Tibial nerve (tissue), 3 donors: ENCODE results near the gene AUTS2.

ENCODE experiments used
- POLR2A ChIP-seq, 2 donors: fragments of 450-650 bp; IDR thresholded peaks; one replicate each; pipeline ENCODE4 v1.6.1; 2017; ENCODE audit warnings: antibody characterized with exemption in 2 of 2, mild to moderate bottlenecking in 2 of 2, moderate library complexity in 2 of 2
- TF ChIP-seq, protein P1 (sequence below), 5 experiments: fragments of 200-600 bp in 3 of 5; fragments of 450-650 bp in 2 of 5; sonication (generic) in 3 of 5; IDR thresholded peaks; one replicate each; pipeline ENCODE4 v1.5.1; 2016 to 2019; ENCODE audit warnings: antibody characterized with exemption in 5 of 5, mild to moderate bottlenecking in 3 of 5, moderate library complexity in 2 of 5

- TF ChIP-seq, protein P1, sequence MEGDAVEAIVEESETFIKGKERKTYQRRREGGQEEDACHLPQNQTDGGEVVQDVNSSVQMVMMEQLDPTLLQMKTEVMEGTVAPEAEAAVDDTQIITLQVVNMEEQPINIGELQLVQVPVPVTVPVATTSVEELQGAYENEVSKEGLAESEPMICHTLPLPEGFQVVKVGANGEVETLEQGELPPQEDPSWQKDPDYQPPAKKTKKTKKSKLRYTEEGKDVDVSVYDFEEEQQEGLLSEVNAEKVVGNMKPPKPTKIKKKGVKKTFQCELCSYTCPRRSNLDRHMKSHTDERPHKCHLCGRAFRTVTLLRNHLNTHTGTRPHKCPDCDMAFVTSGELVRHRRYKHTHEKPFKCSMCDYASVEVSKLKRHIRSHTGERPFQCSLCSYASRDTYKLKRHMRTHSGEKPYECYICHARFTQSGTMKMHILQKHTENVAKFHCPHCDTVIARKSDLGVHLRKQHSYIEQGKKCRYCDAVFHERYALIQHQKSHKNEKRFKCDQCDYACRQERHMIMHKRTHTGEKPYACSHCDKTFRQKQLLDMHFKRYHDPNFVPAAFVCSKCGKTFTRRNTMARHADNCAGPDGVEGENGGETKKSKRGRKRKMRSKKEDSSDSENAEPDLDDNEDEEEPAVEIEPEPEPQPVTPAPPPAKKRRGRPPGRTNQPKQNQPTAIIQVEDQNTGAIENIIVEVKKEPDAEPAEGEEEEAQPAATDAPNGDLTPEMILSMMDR (IDR thresholded peaks at IDR 0.05) = no peak
- TF ChIP-seq POLR2A (IDR thresholded peaks at IDR 0.05) = no peak
These were observed 56.8 kb downstream of the AUTS2 start for GRCh38 chr7:69654849-69655707.
